HG02885 (cell line): ENCODE data around the gene TRIO.

Experiments used
- ATAC-seq: cut with Tn5 transposase; IDR thresholded peaks from one replicate; pipeline ENCODE4 v1.9.1; 2021; ENCODE audit warnings: mild to moderate bottlenecking; ENCODE audit not compliant: unreplicated experiment, poor library complexity

Gene TRIO

DNA sequence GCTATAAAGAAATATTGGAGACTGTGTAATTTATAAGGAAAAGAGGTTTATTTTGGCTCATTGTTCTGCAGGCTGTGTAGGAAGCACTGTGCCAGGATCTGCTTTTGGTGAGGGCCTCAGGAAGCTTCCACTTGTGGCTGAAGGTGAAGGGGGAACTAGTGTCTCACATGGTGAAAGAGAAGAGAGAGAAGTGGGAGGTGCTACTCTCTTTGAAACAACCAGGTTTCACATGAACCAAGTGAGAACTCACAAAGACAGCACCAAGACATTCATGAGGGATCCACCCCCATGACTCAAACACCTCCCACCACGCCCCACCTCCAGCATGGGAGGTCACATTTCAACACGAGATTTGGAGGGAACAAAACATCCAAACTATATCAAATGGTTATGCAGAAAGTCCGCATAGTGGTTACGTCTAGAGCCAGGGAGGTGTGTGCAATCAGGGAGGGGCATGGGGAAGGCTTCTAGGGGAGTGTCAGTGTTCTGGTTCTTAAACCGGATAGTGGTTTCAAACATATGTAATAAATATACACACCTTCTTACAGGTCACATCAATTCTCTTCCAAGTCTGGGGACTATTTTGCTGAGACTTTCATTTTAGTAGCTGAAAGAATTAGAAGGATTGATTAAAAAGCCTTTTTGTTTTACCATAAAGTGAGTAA, 113.0 kb downstream of the TRIO start:
- ATAC-seq, result no peak

DNA sequence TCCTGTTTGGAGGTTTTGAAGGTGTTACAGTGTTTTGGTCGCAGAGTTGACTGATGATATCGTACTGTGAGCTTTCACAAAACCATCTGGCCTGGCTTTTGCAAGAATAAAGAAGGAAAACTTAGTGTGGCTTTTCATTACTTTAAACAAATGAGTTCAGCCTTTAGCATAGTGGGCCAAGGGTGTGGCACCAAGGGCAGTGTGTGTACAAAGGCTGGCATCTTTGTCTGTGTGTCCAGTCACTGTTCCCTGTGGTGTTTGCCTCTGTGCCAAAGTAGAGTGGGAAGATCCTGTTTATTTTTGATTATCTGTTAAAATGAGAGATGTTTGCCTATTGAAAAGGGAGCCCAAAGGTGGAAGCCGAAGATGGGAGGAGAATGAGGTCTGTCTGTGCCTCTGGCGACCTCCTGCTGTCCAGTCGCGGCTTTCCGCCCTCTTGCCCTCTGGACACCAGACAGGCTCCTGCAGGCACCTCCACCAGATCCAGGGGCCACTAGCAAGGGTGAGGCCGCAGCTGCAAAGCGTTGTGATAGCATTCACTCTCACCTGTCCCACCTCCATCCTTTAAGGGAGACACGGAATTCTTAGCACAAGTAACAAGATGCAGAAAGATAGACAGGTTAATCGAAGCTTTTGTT, 113.7 kb downstream of the TRIO start:
- ATAC-seq, result no peak

DNA sequence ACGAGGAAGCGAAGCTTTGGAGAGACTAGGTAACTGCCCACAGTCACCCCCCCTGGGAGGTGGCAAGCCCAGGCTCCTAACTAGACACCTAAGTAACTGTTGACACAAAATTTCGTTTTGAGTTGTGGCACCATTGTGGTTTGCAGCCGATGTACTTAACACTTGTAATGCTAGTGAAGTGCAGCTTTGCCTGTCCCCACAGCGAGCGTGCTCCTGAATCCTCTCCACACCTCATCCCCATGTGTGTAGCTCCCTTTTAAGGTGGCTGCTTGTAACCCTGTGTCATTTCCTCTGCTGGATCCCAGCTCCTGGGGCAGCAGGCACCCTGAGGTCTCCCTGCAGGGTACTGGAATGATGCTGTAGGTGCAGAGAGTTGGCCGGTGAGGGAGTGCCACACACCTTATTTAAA, 114.9 kb downstream of the TRIO start:
- peak; percentile 79 for ATAC-seq

DNA sequence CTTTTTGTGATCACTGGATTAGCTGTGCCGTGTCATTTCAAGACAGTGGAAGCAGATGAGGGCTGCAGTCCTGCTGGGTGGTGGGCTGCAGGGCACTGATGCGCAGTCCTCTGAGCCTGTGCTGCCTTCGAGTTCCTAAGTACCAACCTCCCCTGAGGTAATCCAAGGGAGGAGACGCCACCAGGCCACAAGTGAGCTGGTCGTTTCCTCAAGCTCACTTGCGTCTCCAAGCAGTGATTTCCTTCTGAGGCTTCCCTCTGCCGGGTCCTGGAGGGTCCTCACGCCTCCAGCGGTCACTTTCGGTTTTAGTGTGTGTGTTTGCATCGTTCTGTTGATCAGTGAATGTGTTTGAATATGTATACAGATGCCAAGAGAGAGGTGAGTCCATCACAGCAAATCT, 115.7 kb downstream of the TRIO start:
- peak; percentile 51 for ATAC-seq

DNA sequence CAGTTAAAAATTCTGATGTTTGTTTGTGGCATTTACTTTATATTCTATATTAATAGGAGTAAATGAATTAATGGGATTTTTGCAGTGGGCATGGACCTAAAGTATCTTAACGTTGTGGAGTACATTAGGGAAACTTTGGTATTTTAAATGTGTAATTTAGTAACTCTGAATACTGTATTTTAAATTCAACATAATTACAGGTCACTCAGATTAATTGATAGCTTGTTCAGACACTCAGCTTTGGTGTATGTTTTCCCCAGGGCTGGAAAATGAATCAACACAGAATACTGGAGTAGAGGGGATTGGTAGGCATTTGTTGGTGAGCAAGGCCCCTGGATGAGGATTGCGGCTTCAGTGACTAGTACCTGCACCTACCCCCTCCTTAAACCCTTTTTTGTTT, 117.5 kb downstream of the TRIO start:
- ATAC-seq, result no peak

DNA sequence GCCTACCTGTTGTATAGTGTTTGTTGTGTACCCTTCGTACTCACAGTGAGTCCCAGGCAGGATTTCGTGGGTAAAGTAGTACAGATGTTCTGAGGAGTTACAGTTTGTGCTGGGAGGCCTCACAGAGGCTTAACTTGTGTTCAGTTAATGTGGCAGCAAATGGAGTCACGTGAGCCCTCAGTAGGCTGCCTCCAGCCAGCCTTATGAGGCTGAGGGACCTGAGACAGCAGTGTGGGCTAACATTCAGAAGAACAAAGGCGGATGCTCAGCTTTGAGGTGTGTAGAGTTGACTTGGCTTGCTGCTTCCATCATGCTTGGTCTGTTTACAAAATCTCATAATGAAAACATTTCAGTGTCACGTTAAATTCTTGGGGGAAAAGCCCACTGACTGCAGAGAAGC, 118.1 kb downstream of the TRIO start:
- ATAC-seq, result no peak

DNA sequence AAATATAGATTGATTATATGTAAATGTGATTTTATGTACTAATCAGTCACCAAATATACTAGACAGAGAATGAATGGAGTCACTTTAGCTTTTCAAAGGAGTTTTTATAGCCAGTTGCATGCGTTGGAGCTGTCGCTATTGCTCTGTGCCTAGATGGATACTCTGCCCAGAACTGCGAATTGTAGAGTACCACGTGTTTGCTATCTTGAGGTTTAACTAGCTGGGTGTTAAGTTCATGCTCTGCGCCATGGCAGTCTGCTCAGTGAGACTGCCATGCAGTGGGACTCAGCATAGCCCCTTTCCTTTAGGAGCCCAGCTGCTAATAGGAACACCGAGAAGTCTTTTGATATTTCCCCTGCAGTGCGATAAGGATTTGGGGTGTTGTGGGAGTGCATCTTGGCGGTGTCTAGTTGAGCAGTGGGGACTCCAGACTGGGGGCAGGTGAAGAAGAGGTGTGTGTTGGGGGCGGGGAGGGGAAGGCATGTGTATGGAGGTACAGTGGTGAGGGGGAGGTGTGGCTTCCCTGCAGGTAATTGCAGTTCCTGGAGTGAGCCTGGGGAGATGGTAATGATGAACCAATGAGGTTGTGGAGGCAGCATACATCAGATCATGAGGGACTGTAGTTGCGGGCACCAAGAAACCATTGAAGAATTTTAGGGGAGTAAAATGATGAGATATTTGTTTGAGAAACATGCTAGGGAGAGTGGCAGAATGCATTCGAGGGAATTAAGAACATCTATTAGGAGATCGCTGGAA, 118.9 kb downstream of the TRIO start:
- no peak for ATAC-seq

DNA sequence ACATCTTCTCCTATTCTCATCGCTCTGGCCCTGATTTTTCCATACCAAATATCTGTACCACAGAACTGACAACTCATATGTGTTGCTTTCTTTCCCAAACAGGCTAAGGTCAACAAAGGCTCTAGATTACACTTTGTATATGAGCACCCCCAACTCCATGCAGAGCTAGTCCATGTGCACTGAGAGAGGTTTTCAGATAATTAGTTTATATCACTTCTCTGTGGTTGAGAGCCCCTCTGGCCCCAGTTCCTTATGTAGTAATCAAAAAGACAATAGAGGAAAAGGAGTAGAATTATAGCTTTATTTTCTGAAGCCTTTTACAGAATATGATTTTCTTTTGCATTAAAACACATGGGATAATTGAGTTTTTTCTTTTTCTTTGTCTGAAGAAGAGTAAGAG, 120.0 kb downstream of the TRIO start:
- no peak for ATAC-seq

DNA sequence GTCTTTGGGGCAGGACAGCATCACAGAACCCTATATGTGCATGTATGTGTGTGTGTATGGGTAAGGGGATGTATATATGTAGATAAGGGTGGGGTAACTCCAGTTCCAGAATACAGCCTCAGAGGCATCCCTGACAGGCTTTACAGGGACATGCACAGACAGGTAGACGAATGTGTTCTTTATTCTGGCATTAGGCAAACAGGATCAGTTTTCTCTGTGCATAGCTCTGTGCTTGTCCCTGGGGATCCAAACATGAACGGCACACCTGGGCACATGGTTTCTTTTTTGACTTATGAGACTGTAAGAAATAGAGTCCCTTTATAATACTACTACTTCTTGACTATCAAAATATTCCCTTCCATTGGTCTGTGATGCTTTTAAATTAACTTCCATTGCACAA, 120.6 kb downstream of the TRIO start:
- ATAC-seq, result no peak

DNA sequence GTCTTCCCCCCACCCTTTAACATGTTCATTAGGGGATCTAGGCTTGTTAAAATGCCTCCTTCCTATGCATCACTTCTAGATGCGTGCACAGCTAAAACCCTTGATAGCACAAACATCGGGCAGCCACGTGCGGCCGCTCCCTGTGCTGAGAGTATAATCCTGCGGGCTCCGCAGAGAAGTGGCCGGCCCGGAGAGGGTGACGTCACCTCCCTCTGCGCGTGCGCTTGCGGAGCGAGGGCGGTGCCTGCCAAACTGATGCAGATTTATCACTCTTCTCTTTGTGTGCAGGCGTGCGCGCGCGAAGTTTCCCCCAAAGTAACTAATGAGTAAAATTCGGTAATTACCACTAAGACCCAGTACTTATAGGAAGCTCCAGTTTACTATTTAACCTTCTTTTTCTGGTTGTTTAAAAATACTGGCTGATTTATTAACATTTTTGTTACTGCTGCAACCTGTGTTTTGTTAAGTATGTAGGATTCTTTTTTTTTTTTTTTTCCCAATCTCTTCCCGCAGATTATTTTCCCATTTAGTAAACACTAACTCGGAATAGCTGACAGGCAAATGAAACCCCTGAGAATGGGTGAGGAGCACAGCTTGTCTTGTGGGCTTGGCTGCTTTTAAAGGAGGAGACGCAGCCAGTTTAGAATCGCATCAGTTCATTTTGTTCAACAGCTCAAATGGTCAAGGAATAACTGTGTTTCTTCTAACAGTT, 121.6 kb downstream of the TRIO start:
- ATAC-seq, result peak; percentile 96

DNA sequence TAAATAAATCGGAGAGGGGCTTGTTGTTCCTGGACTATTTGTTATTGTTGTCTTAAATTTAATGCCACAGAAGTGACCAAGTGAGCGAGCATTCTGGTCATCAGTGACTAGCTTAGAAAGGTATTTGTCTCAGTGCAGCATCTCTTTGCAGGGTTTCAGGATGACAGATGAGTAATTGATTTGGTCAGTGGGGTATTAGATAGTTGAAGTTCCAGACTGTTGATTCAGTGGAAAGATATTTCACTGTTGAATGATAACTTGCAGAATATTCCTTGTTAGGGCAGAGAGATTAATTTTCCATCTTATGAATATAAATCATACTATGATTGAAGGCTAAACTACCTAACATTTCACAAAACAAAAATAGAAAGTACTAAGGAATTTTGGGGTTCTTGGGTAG, 122.4 kb downstream of the TRIO start:
- ATAC-seq, result no peak

DNA sequence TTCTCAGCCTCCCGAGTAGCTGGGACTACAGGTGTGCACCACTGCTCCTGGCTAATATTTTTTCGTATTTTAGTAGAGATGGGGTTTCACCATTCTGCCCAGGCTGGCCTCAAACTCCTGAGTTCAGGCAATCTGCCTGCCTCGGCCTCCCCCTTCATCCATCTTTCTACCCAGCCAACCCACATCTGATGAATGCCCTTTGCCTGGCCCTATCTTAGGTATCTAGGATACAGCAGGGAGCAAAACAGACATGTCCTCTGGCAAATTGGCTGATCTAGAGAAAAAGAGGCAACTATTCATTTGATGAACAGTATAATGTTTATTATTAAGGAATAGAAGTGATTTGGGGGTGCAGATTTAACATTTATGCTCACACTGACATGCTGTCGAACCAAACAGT, 123.0 kb downstream of the TRIO start:
- no peak for ATAC-seq

DNA sequence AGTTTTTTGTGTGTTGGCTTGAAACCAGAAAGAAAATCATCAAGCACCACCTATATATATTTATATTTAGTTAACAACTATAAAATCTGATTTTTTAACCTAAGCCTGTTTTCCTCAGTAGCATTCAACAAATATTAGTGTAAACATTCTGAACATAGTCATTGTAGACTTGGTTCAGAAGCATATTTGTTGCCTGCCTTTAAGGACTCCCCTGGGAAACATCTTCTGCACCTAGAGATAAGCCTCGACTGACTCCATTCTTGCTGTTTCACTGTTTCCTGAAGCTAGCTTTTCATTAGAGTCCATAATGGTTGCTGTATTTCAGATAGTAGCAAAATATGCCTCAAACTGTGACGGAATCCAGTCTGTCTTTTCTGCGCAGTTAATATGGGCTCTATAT, 123.5 kb downstream of the TRIO start:
- no peak for ATAC-seq

DNA sequence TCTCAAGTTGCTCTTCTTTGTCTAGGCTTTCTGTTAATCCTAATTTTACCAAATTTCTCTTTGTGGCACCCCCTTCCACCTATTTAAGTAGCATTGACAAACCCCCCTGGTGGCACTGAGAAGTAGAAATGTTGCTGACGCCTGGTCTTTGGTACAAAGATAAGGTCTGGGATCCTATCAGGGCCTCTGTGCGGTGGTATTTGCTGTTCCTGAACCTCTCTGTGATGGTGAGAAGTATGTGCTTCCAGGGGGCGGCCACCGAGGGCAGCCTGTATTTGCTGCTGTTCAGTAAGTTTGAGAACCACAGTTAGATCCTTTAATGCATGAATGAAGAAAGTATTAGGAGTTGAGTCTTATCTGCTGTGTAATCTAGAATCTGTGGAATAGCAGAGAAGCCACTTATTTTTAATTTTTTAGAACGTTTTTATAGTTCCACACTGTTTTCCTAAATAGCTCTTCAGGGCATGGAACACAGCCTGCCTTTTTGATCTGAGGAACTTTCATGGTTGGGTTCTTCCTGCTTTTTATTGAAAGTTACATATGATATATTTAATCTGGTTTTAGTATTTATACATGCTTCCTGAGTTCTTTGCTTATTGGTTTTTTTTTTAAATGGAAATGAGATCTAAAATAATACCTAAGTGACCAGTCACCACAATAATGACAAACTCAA, 124.2 kb downstream of the TRIO start:
- no peak for ATAC-seq

DNA sequence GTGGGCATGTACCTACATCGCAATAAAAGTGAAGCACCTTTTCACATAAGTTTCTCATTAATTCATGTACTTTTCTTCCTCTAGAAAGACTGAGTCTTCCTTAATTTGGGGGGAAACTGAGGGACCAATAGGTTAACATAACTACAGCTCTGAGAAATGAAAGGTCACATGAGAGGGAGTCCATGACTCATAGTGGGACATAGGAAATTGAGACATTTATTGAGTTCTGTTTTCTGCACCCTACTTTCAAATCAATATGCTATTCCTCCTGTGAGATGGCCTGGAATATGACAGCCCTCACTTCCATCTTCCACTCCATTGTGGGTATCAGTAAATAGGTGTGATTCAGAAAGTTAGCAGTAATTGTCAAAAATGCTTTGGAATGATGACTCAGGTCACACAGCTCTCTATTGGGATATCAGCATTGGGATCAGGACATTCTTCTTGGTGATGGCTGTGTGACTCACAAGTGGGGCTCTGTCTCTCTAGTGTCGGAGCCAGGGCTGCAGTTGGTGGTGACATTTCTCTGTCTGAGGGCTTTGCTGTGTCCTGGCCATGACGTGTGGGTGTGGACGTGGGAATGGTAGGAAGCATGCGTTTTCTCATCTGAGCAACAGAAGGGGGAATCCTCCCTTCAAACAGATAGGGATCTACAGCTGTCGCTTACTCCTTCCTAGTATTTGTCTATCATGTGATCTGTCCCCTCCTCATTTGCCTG, 125.0 kb downstream of the TRIO start:
- no peak for ATAC-seq

DNA sequence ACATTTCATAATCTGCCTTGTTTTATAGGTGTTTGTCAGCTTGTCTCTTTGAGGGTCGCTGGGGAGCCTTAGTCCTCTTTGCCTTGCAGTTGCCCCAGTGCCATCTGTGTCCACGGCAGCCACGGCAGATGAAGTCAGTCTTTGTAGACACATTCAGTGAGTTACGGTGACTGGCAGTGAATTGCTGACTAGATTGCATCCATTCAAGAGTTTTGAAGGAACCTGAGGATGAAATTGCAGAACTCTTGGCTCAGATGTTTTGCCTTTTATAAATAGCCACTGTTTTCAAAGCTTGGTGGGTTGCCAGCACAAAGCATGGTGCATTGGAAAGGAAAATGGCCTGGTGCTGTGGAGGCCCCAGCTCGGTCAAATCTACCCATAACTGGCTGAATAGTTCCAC, 125.6 kb downstream of the TRIO start:
- ATAC-seq, result no peak

DNA sequence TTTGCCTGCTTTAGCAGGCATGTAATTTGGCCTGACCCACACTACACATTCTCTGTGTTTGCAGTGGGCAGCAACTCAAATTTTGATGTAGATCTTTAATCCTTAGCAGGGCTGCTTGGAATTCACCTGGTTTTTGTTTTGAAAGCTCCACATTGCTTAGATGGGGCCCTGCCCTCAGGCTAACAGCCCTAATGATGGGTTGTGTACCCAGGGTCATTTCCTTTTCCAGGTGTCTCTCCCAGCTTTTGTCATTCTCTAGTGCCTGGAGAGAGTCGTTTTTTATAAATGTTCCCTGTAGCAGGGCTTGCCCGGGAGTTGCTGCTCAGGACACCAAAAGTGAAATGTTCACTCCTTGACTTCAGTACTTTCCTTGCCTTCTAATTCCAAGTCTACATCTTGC, 126.3 kb downstream of the TRIO start:
- ATAC-seq, result no peak

DNA sequence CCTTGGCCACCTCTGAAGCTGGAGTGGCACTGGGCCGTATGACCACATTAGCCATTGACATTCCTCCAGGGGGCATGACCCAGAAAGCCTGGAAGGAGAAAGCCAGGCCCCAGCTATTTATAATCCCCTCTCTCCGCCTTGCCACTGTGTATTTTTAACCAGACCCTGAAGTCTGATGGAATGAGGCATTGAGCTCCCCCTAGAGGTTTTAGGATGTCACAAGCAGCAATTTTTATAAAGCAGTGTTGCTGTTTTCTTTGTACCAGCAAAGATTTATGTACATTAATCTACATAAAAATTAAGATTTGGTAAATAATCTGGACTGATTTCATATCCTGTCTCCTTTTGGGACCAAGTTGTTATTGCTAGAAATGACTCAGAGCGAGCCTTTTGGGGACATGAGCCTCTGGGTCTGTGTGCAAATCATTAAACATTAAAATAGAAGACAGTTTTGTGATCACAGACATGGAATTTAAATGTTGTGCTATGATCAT, 127.1 kb downstream of the TRIO start:
- peak; percentile 73 for ATAC-seq

DNA sequence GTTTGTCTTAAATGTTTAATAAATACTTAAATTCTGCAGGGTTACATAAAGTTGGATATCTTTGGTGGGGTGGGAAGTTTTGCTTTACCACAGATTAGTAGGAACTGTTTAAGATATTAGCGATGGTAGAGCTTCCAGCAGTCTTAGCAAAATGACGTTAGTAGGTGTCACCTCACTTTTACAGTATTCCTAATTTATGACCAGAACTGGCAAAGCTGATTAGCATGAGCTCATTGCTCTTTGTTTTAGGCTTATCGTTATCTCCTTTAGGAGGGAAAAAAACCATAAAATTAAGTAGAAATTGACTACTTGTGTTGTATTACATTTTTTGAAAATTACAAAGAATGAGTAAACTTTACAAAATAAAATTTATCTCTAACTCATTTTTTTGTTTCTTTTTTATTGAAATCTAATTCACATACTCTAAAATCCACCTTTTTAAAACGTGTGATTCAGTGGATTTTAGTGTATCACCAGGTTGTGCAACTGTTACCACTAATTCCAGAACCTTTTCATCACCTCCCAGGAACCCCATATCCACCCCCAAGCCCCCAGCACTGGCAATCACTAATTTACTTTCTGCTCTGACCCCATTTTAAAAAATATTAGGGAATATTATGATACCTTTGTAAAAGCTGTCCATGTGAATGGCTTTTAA, 129.5 kb downstream of the TRIO start:
- no peak for ATAC-seq
